GM06990 (cell line): ENCODE results near the gene PLXNB2.
"Not testable (repeated sequence)": the region's sequence is repeated elsewhere in the genome, so short reads cannot be mapped to it uniquely, and the experiment has no call there.

Source experiments
- DNase-seq: peaks from one replicate; pipeline ENCODE4 v3.0.0-alpha.2; 2011; ENCODE audit not compliant: insufficient read length; ENCODE audit errors: extremely low read depth
- H3K27me3 ChIP-seq: replicated peaks from 2 replicates; pipeline ENCODE4 v1.6.0; 2011; ENCODE audit warnings: low read length; ENCODE audit not compliant: control insufficient read depth, insufficient read depth
- H3K36me3 ChIP-seq: 2 replicates; pipeline ENCODE4 v1.5.1; 2011; ENCODE audit warnings: low read length; ENCODE audit not compliant: control insufficient read depth, insufficient read depth
- H3K4me3 ChIP-seq: replicated peaks from 2 replicates; pipeline ENCODE4 v1.5.1; 2011; ENCODE audit warnings: low read depth, mild to moderate bottlenecking, control low read depth, low read length
- CTCF ChIP-seq: IDR thresholded peaks from 2 replicates; pipeline ENCODE4 v1.5.1; 2011; ENCODE audit warnings: low read length, control low read depth, mild to moderate bottlenecking, inconsistent platforms; ENCODE audit not compliant: insufficient read depth, poor library complexity, severe bottlenecking

PLXNB2 gene

GRCh38 chr22:50323900-50324299 lies 16.5 kb upstream of the PLXNB2 start:
- no peak overlapping the region for H3K4me3 ChIP-seq
- H3K36me3 ChIP-seq: no peaks in the 10 kb centered on the region
- no peak for TF ChIP-seq CTCF
- H3K27me3 ChIP-seq: no peaks in the 10 kb centered on the region
- no peak for DNase-seq

GRCh38 chr22:50322382-50323104 lies 15.1 kb upstream of the PLXNB2 start:
- H3K27me3 ChIP-seq, DNase-seq, H3K36me3 ChIP-seq, H3K4me3 ChIP-seq: not testable (repeated sequence)

- no peak for TF ChIP-seq CTCF
- Histone ChIP-seq H3K4me3 (no peak overlapping the region), H3K27me3 (no peaks in the 10 kb centered on the region), H3K36me3 (no peaks in the 10 kb centered on the region; the same call in 1 of the 2 replicates)
- no peak for DNase-seq
Observed at GRCh38 chr22:50320671-50321325, 13.4 kb upstream of the PLXNB2 start.

GRCh38 chr22:50320116-50320515 lies 12.7 kb upstream of the PLXNB2 start:
- no peak for TF ChIP-seq CTCF
- Histone ChIP-seq H3K27me3 (no peaks in the 10 kb centered on the region), H3K4me3 (no peak overlapping the region), H3K36me3 (no peaks in the 10 kb centered on the region; the same call in 1 of the 2 replicates)
- DNase-seq: no peak

- no peak overlapping the region for H3K4me3 ChIP-seq
- H3K36me3 ChIP-seq: no peaks in the 10 kb centered on the region; the same call in 1 of the 2 replicates
- H3K27me3 ChIP-seq: no peaks in the 10 kb centered on the region
- TF ChIP-seq CTCF: no peak
- no peak for DNase-seq
Observed at GRCh38 chr22:50319503-50319951, 12.1 kb upstream of the PLXNB2 start.

GRCh38 chr22:50318698-50319411 lies 11.4 kb upstream of the PLXNB2 start:
- H3K36me3 ChIP-seq: no peaks in the 10 kb centered on the region; the same call in 1 of the 2 replicates
- no peak overlapping the region for H3K4me3 ChIP-seq
- no peak for DNase-seq
- no peak for TF ChIP-seq CTCF
- H3K27me3 ChIP-seq: no peaks in the 10 kb centered on the region
